ENCODE data around the gene KCNQ5. TPM values are rescaled to one million over a fixed set of nuclear protein-coding genes. Genes with fewer than 3 reads are reported as not detected.

KCNQ5 gene
- total RNA-seq, 8 experiments from 2014 or later: 0.17 to 18.5 (median 1.7) TPM

GRCh38 chr6:72702421-72702820 lies 80.6 kb downstream of the KCNQ5 start:
- Histone ChIP-seq H3K27ac (no peak overlapping the region), H3K4me1 (replicated peaks in 1 of 2) (no peaks in the 10 kb centered on the region), H3K4me3 (no peak overlapping the region)
- in situ Hi-C loops (cut with MboI; ENCODE audit: low pct_unique_long_range_greater_than_20kb in 2 of 9, low sequenced_read_pairs in 9 of 9, unreplicated experiment in 9 of 9): no loop called here
- WGBS, 10 experiments: 39 to 100% (median 85%) methylated on average over 2 to 3 of the region's 3 CpGs; no CpG with 5 or more reads in 2 of the 10 experiments
- ATAC-seq (replicated peaks in 6 of 8): peak in 1 of 8 experiments; percentile 28

GRCh38 chr6:72703093-72703492 lies 81.2 kb downstream of the KCNQ5 start:
- no peak overlapping the region for H3K27ac ChIP-seq
- in situ Hi-C loops (cut with MboI; ENCODE audit: low pct_unique_long_range_greater_than_20kb in 2 of 9, low sequenced_read_pairs in 9 of 9, unreplicated experiment in 9 of 9): no loop called here
- WGBS, 10 experiments: 56 to 100% (median 72%) methylated on average over 1 to 2 of the region's 2 CpGs; no CpG with 5 or more reads in 1 of the 10 experiments
- no peaks in the 10 kb centered on the region for H3K4me1 ChIP-seq (replicated peaks in 1 of 2)
- ATAC-seq (replicated peaks in 6 of 8): no peak
- no peak overlapping the region for H3K4me3 ChIP-seq

DNA sequence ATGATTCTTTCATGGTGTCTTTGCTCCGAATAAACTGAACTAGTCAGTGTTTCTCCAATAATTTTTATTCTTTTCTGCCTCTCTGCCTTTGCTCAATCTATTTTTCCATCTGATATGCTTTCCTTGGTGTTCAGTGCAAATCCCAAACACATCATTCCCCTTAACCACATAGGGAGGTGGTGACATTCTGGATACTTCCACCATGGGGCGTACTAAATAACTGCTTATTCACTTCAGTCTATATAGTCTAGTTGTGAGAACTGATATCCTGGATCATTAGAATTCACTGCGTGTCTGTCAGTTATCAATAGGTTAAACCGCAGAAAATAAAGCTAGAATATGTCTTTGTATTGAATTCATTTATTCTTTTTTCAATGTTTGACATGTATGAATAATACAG lies 83.1 kb downstream of the KCNQ5 start:
- Histone ChIP-seq H3K4me1 (replicated peaks in 1 of 2) (no peaks in the 10 kb centered on the region), H3K27ac (no peak overlapping the region), H3K4me3 (no peak overlapping the region)
- ATAC-seq (replicated peaks in 6 of 8): peak in 2 of 8 experiments; percentile 42 to 46
- WGBS, 10 experiments: 33 to 90% (median 73%) methylated on average over 1 to 4 of the region's 4 CpGs; no CpG with 5 or more reads in 1 of the 10 experiments
- in situ Hi-C loops (cut with MboI; ENCODE audit: low pct_unique_long_range_greater_than_20kb in 2 of 9, low sequenced_read_pairs in 9 of 9, unreplicated experiment in 9 of 9): no loop called here

GRCh38 chr6:72709431-72709830 lies 87.6 kb downstream of the KCNQ5 start:
- WGBS, 10 experiments: 38 to 100% (median 89%) methylated on average over 1 of the region's 1 CpG; no CpG with 5 or more reads in 1 of the 10 experiments
- ATAC-seq (replicated peaks in 6 of 8): no peak

GRCh38 chr6:72711731-72712130 lies 89.9 kb downstream of the KCNQ5 start:
- ATAC-seq (replicated peaks in 6 of 8): no peak
- H3K27ac ChIP-seq: no peak overlapping the region
- H3K4me1 ChIP-seq (replicated peaks in 1 of 2): no peaks in the 10 kb centered on the region
- H3K4me3 ChIP-seq: no peak overlapping the region
- WGBS, 10 experiments: 17 to 100% (median 100%) methylated on average over 1 of the region's 1 CpG; no CpG with 5 or more reads in 2 of the 10 experiments
- in situ Hi-C loops (cut with MboI; ENCODE audit: low pct_unique_long_range_greater_than_20kb in 2 of 9, low sequenced_read_pairs in 9 of 9, unreplicated experiment in 9 of 9): no loop called here

More at GRCh38 chr6:72709431-72709830, 87.6 kb downstream of the KCNQ5 start:
- no peaks in the 10 kb centered on the region for H3K4me1 ChIP-seq (replicated peaks in 1 of 2)
- H3K27ac ChIP-seq: no peak overlapping the region
- no peak overlapping the region for H3K4me3 ChIP-seq
- in situ Hi-C loops (cut with MboI; ENCODE audit: low pct_unique_long_range_greater_than_20kb in 2 of 9, low sequenced_read_pairs in 9 of 9, unreplicated experiment in 9 of 9): no loop called here

- WGBS, 10 experiments: 0 to 87% (median 27%) methylated on average over 2 to 6 of the region's 6 CpGs; no CpG with 5 or more reads in 1 of the 10 experiments
- ATAC-seq (replicated peaks in 6 of 8): peak in 3 of 8 experiments; percentile 91 to 94 (median 93)
- in situ Hi-C loops (cut with MboI; ENCODE audit: low pct_unique_long_range_greater_than_20kb in 2 of 9, low sequenced_read_pairs in 9 of 9, unreplicated experiment in 9 of 9): no loop called here
Measured at GRCh38 chr6:72712910-72713309, 91.0 kb downstream of the KCNQ5 start.

DNA sequence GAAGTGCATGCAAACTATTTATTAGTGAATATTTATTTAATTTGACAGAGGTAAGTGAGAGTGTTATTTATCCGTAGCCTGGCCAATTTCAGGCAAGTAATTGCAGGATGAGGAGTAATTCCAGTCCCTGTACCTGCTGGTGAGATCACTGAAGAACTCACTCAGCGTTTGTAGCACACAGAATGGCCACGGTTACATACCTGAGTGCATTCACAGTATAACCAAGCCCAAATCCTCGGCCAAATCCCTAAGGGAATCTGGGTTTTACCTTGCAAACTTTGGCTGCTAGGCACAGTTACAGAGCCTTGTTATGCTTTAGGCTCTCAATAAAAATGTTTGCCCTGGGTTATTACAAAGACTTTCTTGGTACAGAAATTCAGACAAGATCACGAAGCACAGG lies 93.3 kb downstream of the KCNQ5 start:
- 38 to 94% (median 79%) methylated on average over 1 to 5 of the region's 5 CpGs; no CpG with 5 or more reads in 1 of the 10 experiments for WGBS, 10 experiments
- in situ Hi-C loops (cut with MboI; ENCODE audit: low pct_unique_long_range_greater_than_20kb in 2 of 9, low sequenced_read_pairs in 9 of 9, unreplicated experiment in 9 of 9): no loop called here

More at GRCh38 chr6:72712910-72713309, 91.0 kb downstream of the KCNQ5 start:
- Histone ChIP-seq H3K4me1 (replicated peaks in 1 of 2) (no peaks in the 10 kb centered on the region), H3K4me3 (no peak overlapping the region), H3K27ac (no peak overlapping the region)

GRCh38 chr6:72716916-72717315 lies 95.1 kb downstream of the KCNQ5 start:
- ATAC-seq (replicated peaks in 6 of 8): no peak

More for the DNA sequence above, 93.3 kb downstream of the KCNQ5 start:
- Histone ChIP-seq H3K27ac (no peak overlapping the region), H3K4me1 (replicated peaks in 1 of 2) (no peaks in the 10 kb centered on the region), H3K4me3 (no peak overlapping the region)
- ATAC-seq (replicated peaks in 6 of 8): no peak

GRCh38 chr6:72720464-72720863 lies 98.6 kb downstream of the KCNQ5 start:
- WGBS, 10 experiments: 63 to 95% (median 80%) methylated on average over 1 to 2 of the region's 2 CpGs; no CpG with 5 or more reads in 1 of the 10 experiments
- in situ Hi-C loops (cut with MboI; ENCODE audit: low pct_unique_long_range_greater_than_20kb in 2 of 9, low sequenced_read_pairs in 9 of 9, unreplicated experiment in 9 of 9): no loop called here
- Histone ChIP-seq H3K27ac (no peak overlapping the region), H3K4me3 (no peak overlapping the region), H3K4me1 (replicated peaks in 1 of 2) (no peaks in the 10 kb centered on the region)
- no peak for ATAC-seq (replicated peaks in 6 of 8)

More at GRCh38 chr6:72716916-72717315, 95.1 kb downstream of the KCNQ5 start:
- Histone ChIP-seq H3K4me3 (no peak overlapping the region), H3K27ac (no peak overlapping the region), H3K4me1 (replicated peaks in 1 of 2) (no peaks in the 10 kb centered on the region)
- in situ Hi-C loops (cut with MboI; ENCODE audit: low pct_unique_long_range_greater_than_20kb in 2 of 9, low sequenced_read_pairs in 9 of 9, unreplicated experiment in 9 of 9): no loop called here

- Histone ChIP-seq H3K4me3 (no peak overlapping the region), H3K27ac (no peak overlapping the region), H3K4me1 (replicated peaks in 1 of 2) (no peaks in the 10 kb centered on the region)
- in situ Hi-C loops (cut with MboI; ENCODE audit: low pct_unique_long_range_greater_than_20kb in 2 of 9, low sequenced_read_pairs in 9 of 9, unreplicated experiment in 9 of 9): no loop called here
- no peak for ATAC-seq (replicated peaks in 6 of 8)
Measured at GRCh38 chr6:72721346-72721745, 99.5 kb downstream of the KCNQ5 start.

DNA sequence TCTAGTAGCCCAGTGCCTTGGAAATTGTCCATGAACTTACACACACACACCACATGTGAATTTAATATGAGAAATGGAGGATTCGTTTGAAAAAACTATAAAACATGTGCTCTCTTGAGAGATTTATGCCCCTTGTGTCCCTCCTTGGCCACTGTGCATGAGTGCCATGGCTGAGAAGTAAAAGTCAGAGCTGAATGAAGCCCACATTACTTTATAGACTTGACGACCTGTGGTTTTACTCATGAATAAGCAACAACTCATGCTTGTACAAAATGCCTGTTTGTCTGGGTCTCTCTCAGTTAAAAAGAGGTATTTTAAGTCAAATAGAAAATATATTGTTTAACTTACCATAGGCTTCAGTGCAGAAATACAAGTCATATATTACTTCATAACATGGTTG lies 102.7 kb downstream of the KCNQ5 start:
- Histone ChIP-seq H3K4me3 (no peak overlapping the region), H3K4me1 (replicated peaks in 1 of 2) (no peaks in the 10 kb centered on the region), H3K27ac (no peak overlapping the region)
- 6 to 50% (median 26%) methylated on average over 1 to 2 of the region's 2 CpGs; no CpG with 5 or more reads in 1 of the 10 experiments for WGBS, 10 experiments
- in situ Hi-C loops (cut with MboI; ENCODE audit: low pct_unique_long_range_greater_than_20kb in 2 of 9, low sequenced_read_pairs in 9 of 9, unreplicated experiment in 9 of 9): no loop called here
- ATAC-seq (replicated peaks in 6 of 8): no peak

- H3K4me1 ChIP-seq (replicated peaks in 1 of 2): no peaks in the 10 kb centered on the region
- no peak for ATAC-seq (replicated peaks in 6 of 8)
- H3K4me3 ChIP-seq: no peak overlapping the region
- in situ Hi-C loops (cut with MboI; ENCODE audit: low pct_unique_long_range_greater_than_20kb in 2 of 9, low sequenced_read_pairs in 9 of 9, unreplicated experiment in 9 of 9): no loop called here
- H3K27ac ChIP-seq: no peak overlapping the region
- 27 to 100% (median 83%) methylated on average over 1 to 3 of the region's 3 CpGs for WGBS, 10 experiments
Measured at GRCh38 chr6:72728706-72729343, 107.0 kb downstream of the KCNQ5 start.

DNA sequence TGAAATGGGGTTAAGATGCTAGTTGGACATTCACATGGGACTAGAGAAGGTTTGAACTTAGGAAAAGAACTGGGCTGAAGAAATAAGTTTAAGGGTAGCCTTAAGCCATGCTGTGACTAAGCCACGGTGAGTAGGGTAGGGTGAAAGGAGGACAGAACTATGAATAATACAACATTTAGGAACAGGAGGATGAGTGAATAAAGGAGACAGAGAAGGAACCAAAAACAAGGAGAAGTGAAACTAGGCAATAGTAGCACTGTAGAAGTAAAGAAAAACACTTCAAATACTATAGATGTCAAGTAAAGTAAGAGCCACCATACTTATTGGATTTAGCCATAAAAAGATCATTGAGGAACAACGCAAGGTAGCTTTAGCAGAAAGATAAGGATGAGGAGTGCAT lies 111.2 kb downstream of the KCNQ5 start:
- 44 to 100% (median 72%) methylated on average over 1 to 2 of the region's 2 CpGs for WGBS, 10 experiments
- Histone ChIP-seq H3K4me1 (replicated peaks in 1 of 2) (no peaks in the 10 kb centered on the region), H3K27ac (no peak overlapping the region), H3K4me3 (no peak overlapping the region)
- no peak for ATAC-seq (replicated peaks in 6 of 8)
- in situ Hi-C loops (cut with MboI; ENCODE audit: low pct_unique_long_range_greater_than_20kb in 2 of 9, low sequenced_read_pairs in 9 of 9, unreplicated experiment in 9 of 9): no loop called here

- H3K4me3 ChIP-seq: no peak overlapping the region
- H3K27ac ChIP-seq: no peak overlapping the region
- 50 to 100% (median 91%) methylated on average over 1 to 4 of the region's 4 CpGs for WGBS, 10 experiments
- in situ Hi-C loops (cut with MboI; ENCODE audit: low pct_unique_long_range_greater_than_20kb in 2 of 9, low sequenced_read_pairs in 9 of 9, unreplicated experiment in 9 of 9): no loop called here
- no peak for ATAC-seq (replicated peaks in 6 of 8)
- no peaks in the 10 kb centered on the region for H3K4me1 ChIP-seq (replicated peaks in 1 of 2)
Measured at GRCh38 chr6:72738091-72738490, 116.2 kb downstream of the KCNQ5 start.

Data from motor neuron (in vitro differentiated cells).